M059J (cell line): ENCODE measurements around the gene IL1R2. TPM values are rescaled to one million over a fixed set of nuclear protein-coding genes. Genes with fewer than 3 reads are reported as not detected.

ENCODE experiments used
- DNase-seq: peaks from one replicate; pipeline ENCODE4 v3.0.0-alpha.2; 2012; ENCODE audit warnings: low read depth
- total RNA-seq: library from RNA; depleted of rRNA; stranded (reverse); fragments of >200 nt; shearing (Covaris generic); gene quantifications from 2 replicates; pipeline ENCODE4 v1.2.3, GENCODE V29; 2014; rRNA removed

IL1R2 gene, protein sequence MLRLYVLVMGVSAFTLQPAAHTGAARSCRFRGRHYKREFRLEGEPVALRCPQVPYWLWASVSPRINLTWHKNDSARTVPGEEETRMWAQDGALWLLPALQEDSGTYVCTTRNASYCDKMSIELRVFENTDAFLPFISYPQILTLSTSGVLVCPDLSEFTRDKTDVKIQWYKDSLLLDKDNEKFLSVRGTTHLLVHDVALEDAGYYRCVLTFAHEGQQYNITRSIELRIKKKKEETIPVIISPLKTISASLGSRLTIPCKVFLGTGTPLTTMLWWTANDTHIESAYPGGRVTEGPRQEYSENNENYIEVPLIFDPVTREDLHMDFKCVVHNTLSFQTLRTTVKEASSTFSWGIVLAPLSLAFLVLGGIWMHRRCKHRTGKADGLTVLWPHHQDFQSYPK
- total RNA-seq: not detected in 2 replicates

DNA sequence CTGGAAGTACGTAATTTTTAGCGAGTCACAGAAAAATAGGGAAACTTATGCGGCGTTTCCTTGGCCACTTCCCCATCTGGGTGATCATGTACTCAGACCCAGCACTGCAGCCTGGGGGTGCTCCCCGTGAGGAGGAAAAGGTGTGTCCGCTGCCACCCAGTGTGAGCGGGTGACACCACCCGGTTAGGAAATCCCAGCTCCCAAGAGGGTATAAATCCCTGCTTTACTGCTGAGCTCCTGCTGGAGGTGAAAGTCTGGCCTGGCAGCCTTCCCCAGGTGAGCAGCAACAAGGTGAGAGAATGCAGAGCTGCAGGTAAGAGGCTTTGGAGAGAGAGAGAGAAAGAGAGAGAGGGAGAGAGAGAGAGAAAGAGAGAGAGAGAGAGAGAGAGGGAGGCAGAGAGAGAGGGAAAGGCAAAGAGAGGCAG is at the start of gene IL1R2:
TSS of gene IL1R2 (plus strand) at position 240 of the 425 bp plus-strand sequence. CDS start 16,616 bp downstream, outside the sequence.
- no peak for DNase-seq

DNA sequence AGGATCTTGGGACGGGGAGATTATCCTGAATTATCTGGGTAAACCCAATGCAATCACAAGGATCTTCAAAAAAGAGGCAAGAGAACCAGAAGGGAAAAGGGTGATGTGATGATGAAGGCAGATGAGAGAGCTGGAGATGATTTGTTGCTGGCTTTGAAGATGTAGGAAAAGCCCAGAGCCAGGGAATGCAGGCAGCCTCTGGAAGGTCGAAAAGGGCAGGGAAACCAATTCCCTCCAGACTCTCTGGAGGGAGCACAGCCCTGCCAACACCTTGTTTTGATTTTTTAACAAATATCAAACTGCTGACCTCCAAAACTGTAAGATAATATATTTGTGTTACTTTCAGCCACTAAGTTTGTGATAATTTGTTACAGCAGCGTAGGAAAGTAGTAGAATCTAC is 48.9 kb upstream of the IL1R2 start:
- no peak for DNase-seq

DNA sequence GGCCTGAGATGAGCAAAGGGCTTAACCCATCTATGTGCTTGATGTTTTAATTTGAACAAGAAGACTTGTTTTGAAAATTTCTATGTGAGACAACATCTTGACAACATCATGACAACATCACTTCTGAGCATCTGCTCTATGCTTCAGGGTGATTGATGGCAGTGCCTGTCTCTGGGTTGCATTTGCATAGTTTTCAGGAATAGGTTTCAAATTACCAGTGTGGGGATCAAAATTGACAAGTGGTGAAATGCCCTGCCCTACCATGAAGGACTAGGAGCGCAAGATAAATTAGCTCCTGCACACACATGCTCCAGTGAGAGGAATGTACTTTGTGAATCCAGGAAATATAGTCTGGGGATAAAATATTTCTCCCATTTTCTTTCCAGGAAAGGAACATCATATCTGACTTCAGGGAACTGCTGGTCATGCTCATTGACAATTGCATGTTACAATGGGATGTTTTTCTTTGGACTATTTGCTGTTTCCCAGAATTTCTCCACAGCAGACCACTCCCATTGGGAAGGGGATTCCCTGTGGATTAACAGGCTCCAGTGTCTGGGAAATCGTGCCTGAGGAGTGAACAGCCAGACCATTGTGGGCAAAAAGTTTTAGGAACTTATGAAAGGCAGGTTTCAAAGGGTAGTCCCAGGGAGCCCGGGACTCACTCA is 45.3 kb upstream of the IL1R2 start:
- DNase-seq: no peak

DNA sequence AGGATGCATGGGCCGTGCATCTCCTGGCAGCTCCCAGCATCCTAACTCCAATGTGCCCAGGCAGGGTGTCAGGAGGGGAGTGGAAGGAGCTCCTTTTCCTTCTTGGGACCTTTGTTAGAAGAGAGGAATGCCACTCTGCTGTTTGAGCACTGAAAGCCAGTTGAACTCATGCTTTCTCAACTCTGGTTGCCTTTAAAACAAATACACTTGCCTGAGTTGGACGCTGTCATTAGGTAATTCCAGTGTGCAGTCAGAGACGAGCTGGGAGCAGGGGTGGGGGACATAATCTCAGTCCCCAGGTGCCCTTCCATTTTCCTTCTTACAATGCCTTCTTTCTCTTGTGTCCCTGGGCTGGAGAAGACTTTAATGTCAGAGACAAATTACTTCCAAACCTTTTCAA is 44.4 kb upstream of the IL1R2 start:
- DNase-seq: no peak

DNA sequence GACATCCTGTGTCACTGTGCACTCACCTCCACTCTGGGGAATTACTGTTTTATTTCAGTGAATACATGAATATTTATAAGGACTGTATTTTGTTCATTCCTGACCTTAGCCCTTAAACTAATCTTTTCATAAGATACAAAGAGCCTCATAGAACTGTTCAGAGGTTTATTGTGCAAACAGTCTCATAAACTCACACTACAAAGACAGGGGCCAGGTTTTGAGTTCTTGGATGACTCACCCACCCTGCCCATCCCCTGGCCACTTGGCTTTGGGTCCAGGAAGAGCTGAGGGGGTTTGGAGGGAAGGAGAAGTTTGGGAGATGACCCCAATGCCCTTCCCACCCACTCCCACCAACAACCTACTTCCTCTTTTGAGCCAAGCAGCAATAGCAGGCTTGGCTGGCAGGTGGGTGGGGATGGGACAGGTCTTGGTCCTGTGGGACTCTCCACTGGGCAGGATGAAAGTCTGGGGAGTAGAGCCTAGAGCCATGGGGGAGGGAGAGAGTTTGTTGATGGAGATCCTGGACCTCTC is 43.1 kb upstream of the IL1R2 start:
- DNase-seq: no peak

DNA sequence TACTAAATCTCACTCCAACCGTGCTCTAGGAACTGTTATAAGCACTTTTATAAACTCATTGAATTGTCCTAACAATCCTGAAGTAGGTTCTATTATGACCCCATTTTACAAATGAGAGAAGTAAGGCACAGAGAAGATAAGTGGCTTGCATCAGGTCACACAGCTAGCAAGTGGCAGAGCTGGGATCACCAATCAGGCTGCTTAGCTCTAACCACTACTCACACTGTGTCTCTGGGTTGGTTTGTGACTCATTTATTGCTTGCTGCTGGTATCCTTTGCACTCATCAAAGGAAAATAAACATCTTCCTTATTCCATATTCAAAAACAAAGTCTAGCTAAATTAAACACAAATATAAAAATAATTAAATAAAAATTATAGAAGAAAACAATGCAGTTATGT is 42.5 kb upstream of the IL1R2 start:
- DNase-seq: no peak

DNA sequence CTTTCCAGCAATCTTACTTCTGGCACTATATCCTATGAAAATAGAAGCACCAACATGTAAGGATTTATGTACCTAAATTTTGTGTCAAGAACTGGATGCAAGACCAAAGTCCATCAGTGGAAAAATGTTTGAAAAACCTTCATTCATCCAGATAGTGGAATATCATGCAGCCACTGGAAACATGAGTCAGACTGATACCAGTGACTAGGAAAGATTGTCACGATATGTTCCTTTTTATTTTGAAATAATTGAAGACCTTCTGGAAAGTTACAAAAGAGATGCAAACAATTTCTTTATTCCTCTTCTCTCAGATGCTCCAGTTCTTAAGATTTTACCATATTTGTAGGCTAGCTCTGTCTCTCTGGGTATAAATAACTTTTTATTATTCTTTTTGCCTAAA is 40.5 kb upstream of the IL1R2 start:
- DNase-seq: no peak

DNA sequence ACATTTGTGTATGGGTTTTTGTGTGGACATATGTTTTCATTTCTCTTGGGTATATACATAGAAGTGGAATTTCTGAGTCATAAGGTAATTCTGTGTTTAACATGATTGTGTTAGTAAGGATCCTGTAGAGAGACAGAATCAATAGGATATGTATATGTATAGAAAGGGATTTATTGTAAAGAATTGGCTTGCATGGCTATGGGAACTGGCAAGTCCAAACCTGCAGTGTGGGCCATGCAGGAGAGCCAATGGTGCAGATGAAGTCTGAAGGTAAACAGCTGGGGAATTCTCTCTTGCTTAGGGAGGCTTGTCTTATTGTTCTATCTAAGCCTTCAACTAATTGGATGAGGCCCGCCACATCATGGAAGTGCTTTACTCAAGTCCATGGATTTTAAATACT is 39.2 kb upstream of the IL1R2 start:
- no peak for DNase-seq

DNA sequence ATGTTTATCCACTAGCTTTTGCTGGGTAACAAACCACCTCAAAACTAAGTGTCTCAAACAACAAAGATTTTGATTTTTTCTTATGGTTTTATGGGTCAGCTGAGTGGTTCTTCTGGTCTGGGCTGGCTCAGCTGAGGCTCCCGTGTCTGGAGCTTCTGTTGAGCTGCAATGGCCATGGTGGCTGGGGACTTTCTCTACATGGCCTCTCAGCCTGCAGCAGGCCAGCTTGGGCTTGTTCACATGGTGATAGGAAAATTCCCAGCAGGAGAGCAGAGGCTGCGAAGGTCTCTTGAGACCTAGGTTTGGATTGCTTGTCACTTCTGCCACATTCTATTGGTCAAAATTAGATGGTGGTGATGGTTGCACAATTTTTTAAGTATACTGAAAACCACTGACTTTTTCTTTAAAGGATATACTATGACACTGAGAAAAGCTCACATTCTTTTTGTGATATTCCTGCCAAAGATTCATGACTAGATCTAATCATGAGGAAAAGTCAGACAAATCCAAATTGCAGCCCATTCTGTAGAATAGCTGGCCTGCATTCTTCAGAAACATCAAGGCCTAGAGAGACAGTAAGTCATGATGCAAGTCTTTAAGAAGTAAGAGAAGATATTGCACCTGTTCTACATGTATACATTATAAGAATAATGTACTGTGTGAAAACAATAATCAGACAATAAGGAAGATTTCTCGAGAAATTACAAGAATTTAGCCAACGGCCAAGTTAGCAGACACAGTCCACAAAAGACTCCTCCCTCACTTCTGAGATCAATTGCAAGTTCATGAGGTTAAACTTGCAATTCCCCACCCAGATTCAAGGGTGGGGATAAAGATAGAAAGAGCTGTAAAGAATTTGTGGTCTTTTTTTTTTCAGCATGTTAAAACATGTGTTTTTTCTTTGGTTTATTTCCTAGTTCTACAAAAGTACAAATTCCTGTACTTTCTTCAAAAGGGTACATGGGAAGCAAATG is 35.0 kb upstream of the IL1R2 start:
- no peak for DNase-seq

DNA sequence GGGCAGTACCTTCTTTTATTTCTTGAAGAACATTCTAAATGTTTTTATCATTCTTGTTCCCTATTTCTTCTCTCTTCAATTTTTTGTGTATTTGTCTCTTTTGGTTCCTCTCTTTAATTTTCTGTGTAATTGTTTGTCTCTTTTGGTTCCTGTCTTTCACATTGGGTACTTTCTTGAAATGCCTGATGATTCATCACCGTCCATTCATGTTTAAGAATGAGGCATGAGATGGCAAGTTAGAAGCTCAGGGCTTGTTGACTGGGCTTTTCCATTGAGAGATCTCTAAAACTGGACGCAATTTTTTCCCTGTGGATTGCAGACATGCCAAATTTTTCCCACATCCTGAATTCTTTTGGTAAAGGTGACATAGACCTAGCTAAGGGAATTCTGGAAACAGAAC is 33.7 kb upstream of the IL1R2 start:
- DNase-seq: peak; percentile 38

DNA sequence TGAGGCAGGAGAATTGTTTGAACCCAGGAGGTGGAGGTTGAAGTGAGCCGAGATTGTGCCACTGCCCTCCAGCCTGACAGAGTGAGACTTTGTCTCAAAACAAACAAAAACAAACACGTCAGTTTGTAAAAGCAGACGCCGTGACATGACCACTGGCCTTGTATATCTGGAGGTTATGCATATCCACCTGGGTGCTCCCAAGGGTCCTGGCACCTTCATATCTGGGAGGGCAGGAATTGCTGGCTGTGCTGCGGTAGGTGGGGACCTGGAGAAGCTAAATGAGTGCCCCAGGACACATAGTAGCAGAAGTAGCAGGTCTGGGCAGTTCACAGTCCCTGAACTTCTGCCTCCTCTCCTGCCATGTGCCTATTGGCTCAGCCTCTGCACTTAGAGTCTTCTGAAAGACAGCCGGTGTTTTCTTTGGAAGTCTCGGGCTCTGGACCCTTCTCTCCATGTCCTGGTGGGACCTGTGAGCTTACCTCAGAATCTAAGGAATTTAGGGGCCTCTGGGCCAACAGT is 30.9 kb upstream of the IL1R2 start:
- no peak for DNase-seq

DNA sequence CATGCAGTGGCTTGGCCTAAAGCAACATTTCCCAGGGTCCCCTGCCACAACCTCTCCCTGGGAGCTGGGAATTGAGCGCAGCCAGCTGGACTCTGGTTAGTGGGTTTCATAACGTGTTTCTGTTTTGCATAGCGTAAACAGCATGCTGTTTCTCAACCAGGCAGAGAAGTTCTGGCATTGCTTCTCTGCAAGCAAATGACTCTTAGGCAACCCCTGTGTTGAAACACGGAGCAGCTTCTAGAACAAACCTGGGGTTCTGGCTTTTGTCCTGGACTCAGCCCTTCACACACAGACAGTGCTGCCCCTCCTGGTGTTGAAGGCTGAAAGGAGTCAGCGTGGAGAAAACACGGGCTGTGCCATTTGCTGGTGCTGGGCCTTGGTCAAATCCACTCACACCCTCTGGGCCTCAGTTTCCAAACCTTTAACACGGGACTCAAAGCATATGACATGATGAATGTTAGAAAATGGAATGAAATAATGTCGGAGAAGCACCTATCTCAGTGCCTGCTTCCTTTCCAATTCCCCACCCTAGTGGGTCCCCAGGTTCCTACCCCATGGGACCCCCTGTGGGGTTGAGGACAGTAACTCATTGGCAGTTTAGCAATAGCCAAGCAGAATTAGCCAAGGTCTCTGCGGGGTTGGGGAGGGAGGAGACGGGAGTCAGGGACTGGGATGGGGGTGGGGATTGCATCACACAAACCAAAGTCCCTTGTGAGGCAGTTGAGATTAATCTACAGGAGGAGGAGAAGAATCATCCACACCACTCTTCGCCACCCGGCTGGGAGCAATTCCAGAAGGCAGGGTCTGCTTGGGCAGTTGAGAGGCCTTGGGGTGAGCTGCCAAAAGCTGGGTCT is 30.2 kb upstream of the IL1R2 start:
- DNase-seq: peak; percentile 18

DNA sequence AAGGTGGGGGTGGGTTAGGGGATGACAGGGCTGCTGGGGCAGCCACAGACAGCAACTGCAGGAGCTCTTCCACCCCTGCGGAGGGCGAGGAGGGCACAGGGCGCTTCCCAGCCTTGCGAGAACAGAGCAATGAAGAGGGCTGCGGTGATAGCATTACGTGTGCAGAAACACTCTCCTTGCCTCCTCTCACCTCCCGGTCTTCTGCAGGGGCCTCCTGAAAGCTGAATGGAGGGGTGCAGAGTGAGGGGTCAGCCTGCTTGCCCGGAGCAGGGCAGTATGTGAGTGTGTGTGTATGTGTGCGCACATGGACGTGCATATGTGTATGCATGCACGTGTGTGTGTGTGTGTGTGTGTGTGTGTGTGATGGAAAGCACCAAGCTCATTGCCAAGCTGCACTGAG is 29.5 kb upstream of the IL1R2 start:
- no peak for DNase-seq

DNA sequence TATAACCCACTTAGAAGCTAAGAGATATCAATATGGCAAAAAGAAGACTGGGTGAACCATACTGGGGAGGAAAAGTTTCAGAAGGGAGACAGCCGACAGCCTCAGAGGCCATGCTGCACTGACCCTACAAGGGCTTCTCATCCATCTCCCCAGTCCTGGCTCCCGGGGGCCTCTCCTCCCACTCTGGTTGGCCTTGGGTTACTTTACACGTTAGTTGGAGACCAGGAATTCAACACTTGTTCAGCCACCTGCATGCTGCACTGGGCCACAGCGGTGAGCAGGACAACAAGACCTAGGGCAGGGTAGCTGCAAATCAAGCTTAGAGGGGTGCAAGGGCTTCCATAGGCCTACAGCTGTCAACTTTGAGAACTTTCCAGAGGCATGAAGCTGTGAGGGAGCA is 28.6 kb upstream of the IL1R2 start:
- DNase-seq: no peak

DNA sequence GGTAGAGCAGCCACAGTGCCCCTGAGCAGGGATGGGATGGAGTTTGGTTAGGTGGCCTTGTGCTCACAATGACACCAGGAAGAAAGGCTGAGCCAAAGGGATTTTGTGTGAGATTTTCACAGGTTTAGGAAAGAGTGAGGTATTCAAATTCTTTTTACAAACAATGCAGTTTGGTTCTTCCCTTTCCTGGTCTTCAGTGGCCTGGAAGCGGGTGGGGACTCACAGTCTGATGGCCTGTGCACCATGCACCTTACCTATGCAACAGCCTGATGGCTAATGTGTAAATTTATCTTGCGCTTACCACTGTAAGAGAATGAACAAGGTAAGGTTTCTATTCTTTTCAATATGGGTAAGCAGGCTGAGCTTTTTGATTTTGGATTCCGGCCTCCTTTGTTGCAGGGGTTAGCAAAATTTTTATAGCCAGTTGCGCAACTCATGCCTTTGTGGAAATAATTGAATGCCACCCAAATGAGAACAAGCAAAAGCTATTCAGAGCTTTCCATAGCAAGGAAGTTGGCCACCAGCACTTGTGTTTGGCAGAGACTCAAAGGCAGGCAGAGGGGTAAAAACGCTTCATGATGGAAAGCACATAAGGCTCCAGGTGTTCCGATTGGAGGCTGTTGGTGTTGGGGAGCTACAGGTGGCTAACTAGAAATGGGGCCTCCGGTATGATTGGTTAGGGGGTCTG is 23.8 kb upstream of the IL1R2 start:
- peak; percentile 25 for DNase-seq

DNA sequence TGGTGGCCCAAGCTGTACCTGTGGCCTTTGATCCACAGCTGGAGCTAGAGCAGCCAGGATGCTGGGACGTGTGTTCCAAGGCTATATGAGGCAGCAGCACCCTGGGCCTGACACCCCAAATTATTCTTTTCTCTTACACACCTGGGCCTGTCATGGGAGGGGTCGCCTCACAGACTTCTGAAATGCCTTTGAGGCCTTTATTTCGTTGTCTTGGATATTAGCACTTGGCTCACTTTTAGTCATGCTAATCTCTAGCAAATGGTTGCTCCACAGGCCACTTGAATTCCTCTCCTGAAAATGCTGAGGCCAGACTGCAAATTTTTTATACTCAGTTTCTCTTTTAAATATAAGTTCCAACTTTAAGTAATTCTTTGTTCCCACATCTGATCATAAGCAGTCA is 22.0 kb upstream of the IL1R2 start:
- DNase-seq: no peak

DNA sequence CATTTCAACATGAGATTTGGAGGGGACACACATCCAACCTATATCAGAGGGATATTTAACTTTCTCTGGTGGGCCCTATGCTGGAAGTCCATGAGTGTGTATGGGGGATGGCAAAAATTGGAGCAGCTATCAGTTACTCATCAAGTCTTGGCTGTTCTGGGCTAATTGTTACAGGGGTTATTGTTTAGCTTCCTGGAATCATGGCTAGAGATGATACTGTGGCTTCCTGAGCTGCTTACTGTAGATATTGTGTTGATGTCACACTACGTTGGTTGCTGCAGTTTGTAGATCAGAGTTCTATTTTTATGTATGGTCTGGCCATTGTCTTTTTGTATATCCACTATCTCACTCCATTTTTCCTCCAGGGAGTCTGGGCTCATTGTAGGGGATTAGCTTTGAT is 20.9 kb upstream of the IL1R2 start:
- DNase-seq: no peak

DNA sequence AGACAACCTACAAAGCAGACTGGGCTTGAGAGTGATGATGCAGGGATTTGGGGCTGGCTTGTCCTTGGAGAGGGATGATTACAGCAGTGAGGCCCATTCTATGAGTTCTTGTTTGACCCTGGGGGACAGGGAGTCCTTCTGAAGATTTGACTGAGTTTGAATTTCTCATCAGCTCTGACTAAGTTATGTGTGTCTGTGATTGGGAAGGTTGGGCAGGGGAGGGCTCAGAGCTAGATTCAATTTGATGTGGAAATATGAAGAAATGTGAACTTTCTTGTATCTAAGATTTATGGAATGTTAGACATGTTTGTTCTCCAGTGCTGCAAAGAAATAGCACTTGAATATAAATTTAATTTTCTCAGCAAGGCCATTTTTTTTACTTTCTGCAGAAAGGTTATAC is 19.9 kb upstream of the IL1R2 start:
- no peak for DNase-seq

DNA sequence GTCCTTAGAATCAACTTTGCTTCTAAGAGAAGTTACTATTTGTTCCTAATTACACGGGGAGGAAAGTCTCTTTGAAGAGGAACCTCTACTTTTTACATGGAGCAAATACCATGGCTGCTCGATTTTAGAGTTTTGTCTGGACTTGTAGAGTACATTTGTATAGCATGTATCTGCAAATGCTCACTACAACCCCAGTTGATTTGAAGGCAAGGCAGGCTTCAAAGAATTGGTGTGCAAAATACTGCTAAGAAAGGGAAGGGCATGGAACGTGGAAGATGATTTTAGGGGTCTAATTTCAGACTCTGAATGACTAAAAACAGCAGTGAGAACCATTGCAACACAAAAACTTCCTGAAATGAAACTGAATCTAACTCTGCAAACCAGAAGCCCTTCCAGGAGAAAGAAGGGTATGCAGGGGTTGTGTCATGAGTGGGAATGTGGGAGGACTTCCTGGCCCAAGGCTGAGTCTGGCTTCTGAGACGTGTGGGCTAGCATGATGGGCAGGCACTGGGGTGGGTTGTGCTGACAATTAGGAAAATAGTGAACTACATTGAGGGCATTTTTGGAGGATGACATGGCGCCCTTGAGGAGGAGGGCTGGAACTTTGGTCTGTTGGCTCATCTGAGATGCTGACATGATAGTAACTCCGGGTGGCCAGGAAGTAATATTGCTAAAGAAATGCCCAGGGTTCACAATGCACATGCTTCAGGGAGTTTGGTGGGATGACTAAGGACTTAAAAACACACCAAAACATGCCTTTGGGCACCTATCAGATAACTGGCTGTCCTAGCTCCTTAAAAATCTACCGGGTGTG is 18.9 kb upstream of the IL1R2 start:
- DNase-seq: peak; percentile 86
